OCI-LY1 (cell line): Measurements from ENCODE around the gene TLCD4.

ENCODE experiments used
- EZH2 ChIP-seq: fragments of 200-600 bp; sonication (generic), shearing (Covaris generic); IDR thresholded peaks from 2 replicates; pipeline ENCODE4 v1.8.0; 2017; ENCODE audit warnings: borderline replicate concordance, mixed run types, mild to moderate bottlenecking, antibody characterized with exemption, low read length, moderate library complexity, mixed read lengths
- TF ChIP-seq, protein P1 (sequence below): fragments of 200-600 bp; sonication (generic), shearing (Covaris generic); IDR thresholded peaks from 2 replicates; pipeline ENCODE4 v1.5.1; 2017; ENCODE audit warnings: mild to moderate bottlenecking, antibody characterized with exemption, low read length, moderate library complexity, mixed read lengths

DNA sequence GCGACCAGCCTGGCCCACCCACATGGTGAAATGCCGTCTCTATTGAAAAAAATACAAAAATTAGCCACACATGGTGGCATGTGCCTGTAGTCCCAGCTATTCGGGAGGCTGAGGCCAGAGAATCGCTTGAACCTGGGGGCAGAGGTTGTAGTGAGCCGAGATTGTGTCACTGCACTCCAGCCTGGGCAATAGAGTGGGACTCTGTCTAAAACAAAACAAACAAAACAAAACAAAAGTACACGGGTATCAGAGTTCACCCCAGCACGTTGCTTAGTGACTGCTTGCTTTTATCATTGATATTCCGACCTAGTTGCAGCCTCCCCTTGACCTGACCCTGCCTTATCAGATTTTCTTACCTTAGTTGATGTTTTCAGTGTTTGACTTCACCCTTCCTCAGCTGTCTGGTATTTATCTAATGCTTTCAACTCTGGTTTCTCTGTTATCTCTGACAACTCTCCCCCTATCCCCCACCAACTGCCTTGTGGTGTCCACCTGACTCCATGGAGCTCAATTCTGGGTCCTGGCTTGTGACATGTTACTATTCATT lies 5.1 kb downstream of the TLCD4 start:
- TF ChIP-seq, protein P1, sequence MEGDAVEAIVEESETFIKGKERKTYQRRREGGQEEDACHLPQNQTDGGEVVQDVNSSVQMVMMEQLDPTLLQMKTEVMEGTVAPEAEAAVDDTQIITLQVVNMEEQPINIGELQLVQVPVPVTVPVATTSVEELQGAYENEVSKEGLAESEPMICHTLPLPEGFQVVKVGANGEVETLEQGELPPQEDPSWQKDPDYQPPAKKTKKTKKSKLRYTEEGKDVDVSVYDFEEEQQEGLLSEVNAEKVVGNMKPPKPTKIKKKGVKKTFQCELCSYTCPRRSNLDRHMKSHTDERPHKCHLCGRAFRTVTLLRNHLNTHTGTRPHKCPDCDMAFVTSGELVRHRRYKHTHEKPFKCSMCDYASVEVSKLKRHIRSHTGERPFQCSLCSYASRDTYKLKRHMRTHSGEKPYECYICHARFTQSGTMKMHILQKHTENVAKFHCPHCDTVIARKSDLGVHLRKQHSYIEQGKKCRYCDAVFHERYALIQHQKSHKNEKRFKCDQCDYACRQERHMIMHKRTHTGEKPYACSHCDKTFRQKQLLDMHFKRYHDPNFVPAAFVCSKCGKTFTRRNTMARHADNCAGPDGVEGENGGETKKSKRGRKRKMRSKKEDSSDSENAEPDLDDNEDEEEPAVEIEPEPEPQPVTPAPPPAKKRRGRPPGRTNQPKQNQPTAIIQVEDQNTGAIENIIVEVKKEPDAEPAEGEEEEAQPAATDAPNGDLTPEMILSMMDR = no peak
- TF ChIP-seq EZH2 = no peak
